WTC11 (cell line): ENCODE results near the gene PPP2R1A. TPM values are rescaled to one million over a fixed set of nuclear protein-coding genes. Genes with fewer than 3 reads are reported as not detected.
A peak's percentile ranks its signal among the peaks of the same experiment; 100 is the strongest.

Source experiments
- ATAC-seq: fragments of 200-7000 bp; cut with Tn5 transposase; 2 replicates; pipeline ENCODE4 v1.10.0; 2021; ENCODE audit warnings: mild to moderate bottlenecking, moderate library complexity
- CTCF ChIA-PET: fragments of 300-600 bp; sonication (Branson Sonifier 250); formaldehyde crosslinking; loops from one replicate; lab custom pipeline; 2021; ENCODE audit warnings: antibody characterized with exemption; lab: Charles Lee
- POLR2A ChIA-PET: fragments of 350-600 bp; sonication (Branson Sonifier 250); formaldehyde crosslinking; loops from one replicate; lab custom pipeline; 2021; ENCODE audit warnings: antibody characterized with exemption; lab: Charles Lee
- DNase-seq: peaks from one replicate; pipeline ENCODE4 v3.0.0; 2021; ENCODE audit warnings: low spot score
- H3K27ac Mint-ChIP-seq: 2 replicates; pipeline ENCODE4 v1.8.0; 2021; ENCODE audit warnings: mixed read lengths
- H3K27me3 Mint-ChIP-seq: 2 replicates; pipeline ENCODE4 v1.8.0; 2021; ENCODE audit warnings: low read depth, mild to moderate bottlenecking, moderate library complexity, mixed read lengths
- H3K36me3 Mint-ChIP-seq: 2 replicates; pipeline ENCODE4 v1.8.0; 2021; ENCODE audit warnings: mixed read lengths
- H3K4me1 Mint-ChIP-seq: 2 replicates; pipeline ENCODE4 v1.8.0; 2022; ENCODE audit warnings: mixed read lengths
- H3K4me3 Mint-ChIP-seq: 2 replicates; pipeline ENCODE4 v1.8.0; 2021; ENCODE audit warnings: mild to moderate bottlenecking, moderate library complexity, mixed read lengths
- H3K9me3 Mint-ChIP-seq: 2 replicates; pipeline ENCODE4 v1.8.0; 2021; ENCODE audit warnings: mixed read lengths
- ESRRA ChIP-seq: sonication (generic); formaldehyde crosslinking; IDR thresholded peaks from 2 replicates; pipeline ENCODE4 v1.8.1; 2022; ENCODE audit warnings: mild to moderate bottlenecking, missing genetic modification reagents, borderline replicate concordance
- FOXJ3 ChIP-seq: sonication (generic); formaldehyde crosslinking; IDR thresholded peaks from 2 replicates; pipeline ENCODE4 v1.9.0; 2021; ENCODE audit warnings: missing genetic modification reagents, mild to moderate bottlenecking, borderline replicate concordance
- FOXK1 ChIP-seq: sonication (generic); formaldehyde crosslinking; IDR thresholded peaks from 2 replicates; pipeline ENCODE4 v1.8.0; 2022; ENCODE audit warnings: mild to moderate bottlenecking, moderate library complexity, missing genetic modification reagents
- HMGA2 ChIP-seq: fragments of 250-450 bp; sonication (Bioruptor Pico); IDR thresholded peaks from 2 replicates; pipeline ENCODE4 v1.4.0; 2021; ENCODE audit warnings: mild to moderate bottlenecking, moderate library complexity
- MXD4 ChIP-seq: fragments of 250-450 bp; sonication (Bioruptor Pico); IDR thresholded peaks from 2 replicates; pipeline ENCODE4 v1.8.0; 2021; ENCODE audit warnings: mild to moderate bottlenecking, moderate library complexity, borderline replicate concordance
- SMAD4 ChIP-seq: sonication (generic); formaldehyde crosslinking; IDR thresholded peaks from 2 replicates; pipeline ENCODE4 v1.8.0; 2022; ENCODE audit warnings: mild to moderate bottlenecking, missing genetic modification reagents
- SP1 ChIP-seq: sonication (generic); formaldehyde crosslinking; conservative IDR thresholded peaks from 2 replicates; pipeline ENCODE4 v1.8.1; 2022; ENCODE audit warnings: missing genetic modification reagents
- TEAD4 ChIP-seq: sonication (generic); formaldehyde crosslinking; IDR thresholded peaks from 2 replicates; pipeline ENCODE4 v1.8.0; 2022; ENCODE audit warnings: mild to moderate bottlenecking, missing genetic modification reagents
- TP53 ChIP-seq: sonication (generic); formaldehyde crosslinking; IDR thresholded peaks from 2 replicates; pipeline ENCODE4 v1.8.1; 2023; ENCODE audit warnings: mild to moderate bottlenecking, missing genetic modification reagents
- ZBTB21 ChIP-seq: sonication (generic); formaldehyde crosslinking; IDR thresholded peaks from 2 replicates; pipeline ENCODE4 v1.8.1; 2023; ENCODE audit warnings: mild to moderate bottlenecking, missing genetic modification reagents, borderline replicate concordance
- ZNF423 ChIP-seq: fragments of 250-450 bp; sonication (Bioruptor Pico); IDR thresholded peaks from 2 replicates; pipeline ENCODE4 v2.1.2; 2022; ENCODE audit warnings: mild to moderate bottlenecking, moderate library complexity
- total RNA-seq: library from RNA; stranded (reverse); gene quantifications from 3 replicates; pipeline ENCODE4 v1.2.3, GENCODE V29; 2021
- TF ChIP-seq, protein P1 (sequence below): sonication (generic); formaldehyde crosslinking; IDR thresholded peaks from 2 replicates; pipeline ENCODE4 v1.8.0; 2023; ENCODE audit warnings: missing genetic modification reagents, mild to moderate bottlenecking, borderline replicate concordance
- TF ChIP-seq, protein P2 (sequence below): fragments of 250-450 bp; sonication (Bioruptor Pico); IDR thresholded peaks from 2 replicates; pipeline ENCODE4 v1.8.0; 2021; ENCODE audit warnings: mild to moderate bottlenecking
- TF ChIP-seq, protein P3 (sequence below): fragments of 200-600 bp; IDR thresholded peaks from 2 replicates; pipeline ENCODE4 v1.8.0; 2022; ENCODE audit warnings: antibody characterized with exemption
- TF ChIP-seq, protein P4 (sequence below): sonication (generic); formaldehyde crosslinking; IDR thresholded peaks from 2 replicates; pipeline ENCODE4 v1.8.1; 2022; ENCODE audit warnings: mild to moderate bottlenecking, moderate library complexity, missing genetic modification reagents
- TF ChIP-seq, protein P5 (sequence below): sonication (generic); formaldehyde crosslinking; IDR thresholded peaks from 2 replicates; pipeline ENCODE4 v1.8.1; 2023; ENCODE audit warnings: mild to moderate bottlenecking, missing genetic modification reagents, moderate library complexity
- TF ChIP-seq, protein P6 (sequence below): sonication (generic); formaldehyde crosslinking; IDR thresholded peaks from 2 replicates; pipeline ENCODE4 v1.8.1; 2023; ENCODE audit warnings: mild to moderate bottlenecking, moderate library complexity, missing genetic modification reagents
- TF ChIP-seq, protein P7 (sequence below): sonication (generic); formaldehyde crosslinking; IDR thresholded peaks from 2 replicates; pipeline ENCODE4 v1.8.0; 2023; ENCODE audit warnings: mild to moderate bottlenecking, missing genetic modification reagents

PPP2R1A gene
- total RNA-seq, 1 experiment from 2014 or later, result 505 TPM

DNA sequence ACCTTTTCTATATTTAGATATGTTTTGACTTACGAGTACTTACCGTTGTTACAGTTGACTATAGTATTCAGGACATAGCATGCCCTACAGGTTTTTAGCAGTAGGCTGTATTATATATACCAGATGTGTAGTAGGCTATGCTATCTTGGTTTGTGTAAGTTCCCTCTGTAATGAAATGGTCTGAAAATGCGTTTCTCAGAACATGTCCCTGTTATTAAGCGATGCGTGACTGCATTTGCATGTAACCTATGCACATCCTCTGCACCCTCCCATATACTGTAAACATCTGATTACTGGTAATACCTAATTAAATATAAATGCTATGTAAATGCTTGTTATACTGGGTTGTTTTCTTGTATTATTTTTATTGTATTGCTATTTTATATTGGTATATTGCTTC, 86.1 kb downstream of the PPP2R1A start (continued):
- TF ChIP-seq, protein P1, sequence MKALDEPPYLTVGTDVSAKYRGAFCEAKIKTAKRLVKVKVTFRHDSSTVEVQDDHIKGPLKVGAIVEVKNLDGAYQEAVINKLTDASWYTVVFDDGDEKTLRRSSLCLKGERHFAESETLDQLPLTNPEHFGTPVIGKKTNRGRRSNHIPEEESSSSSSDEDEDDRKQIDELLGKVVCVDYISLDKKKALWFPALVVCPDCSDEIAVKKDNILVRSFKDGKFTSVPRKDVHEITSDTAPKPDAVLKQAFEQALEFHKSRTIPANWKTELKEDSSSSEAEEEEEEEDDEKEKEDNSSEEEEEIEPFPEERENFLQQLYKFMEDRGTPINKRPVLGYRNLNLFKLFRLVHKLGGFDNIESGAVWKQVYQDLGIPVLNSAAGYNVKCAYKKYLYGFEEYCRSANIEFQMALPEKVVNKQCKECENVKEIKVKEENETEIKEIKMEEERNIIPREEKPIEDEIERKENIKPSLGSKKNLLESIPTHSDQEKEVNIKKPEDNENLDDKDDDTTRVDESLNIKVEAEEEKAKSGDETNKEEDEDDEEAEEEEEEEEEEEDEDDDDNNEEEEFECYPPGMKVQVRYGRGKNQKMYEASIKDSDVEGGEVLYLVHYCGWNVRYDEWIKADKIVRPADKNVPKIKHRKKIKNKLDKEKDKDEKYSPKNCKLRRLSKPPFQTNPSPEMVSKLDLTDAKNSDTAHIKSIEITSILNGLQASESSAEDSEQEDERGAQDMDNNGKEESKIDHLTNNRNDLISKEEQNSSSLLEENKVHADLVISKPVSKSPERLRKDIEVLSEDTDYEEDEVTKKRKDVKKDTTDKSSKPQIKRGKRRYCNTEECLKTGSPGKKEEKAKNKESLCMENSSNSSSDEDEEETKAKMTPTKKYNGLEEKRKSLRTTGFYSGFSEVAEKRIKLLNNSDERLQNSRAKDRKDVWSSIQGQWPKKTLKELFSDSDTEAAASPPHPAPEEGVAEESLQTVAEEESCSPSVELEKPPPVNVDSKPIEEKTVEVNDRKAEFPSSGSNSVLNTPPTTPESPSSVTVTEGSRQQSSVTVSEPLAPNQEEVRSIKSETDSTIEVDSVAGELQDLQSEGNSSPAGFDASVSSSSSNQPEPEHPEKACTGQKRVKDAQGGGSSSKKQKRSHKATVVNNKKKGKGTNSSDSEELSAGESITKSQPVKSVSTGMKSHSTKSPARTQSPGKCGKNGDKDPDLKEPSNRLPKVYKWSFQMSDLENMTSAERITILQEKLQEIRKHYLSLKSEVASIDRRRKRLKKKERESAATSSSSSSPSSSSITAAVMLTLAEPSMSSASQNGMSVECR, result no peak

DNA sequence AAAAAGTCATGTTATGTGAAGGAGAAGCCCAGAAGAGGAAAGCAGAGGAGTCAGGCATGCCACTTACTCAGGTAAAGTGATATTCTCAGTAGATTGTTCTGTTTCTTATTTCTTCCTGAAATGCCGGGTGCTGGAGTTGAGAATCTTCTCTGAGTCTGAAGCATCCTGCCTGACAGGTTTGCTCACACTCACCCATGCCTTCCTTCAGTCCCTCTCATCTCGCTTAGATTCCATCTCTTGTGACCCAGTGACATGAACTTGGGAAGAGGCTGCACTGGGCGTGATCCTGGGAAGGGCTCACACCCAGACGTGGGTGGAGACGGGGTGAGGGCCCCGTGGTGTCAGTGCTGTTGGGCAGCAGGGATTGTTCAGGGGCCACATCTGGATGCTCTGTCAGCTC, 87.6 kb downstream of the PPP2R1A start:
- H3K27me3 Mint-ChIP-seq, result no peaks in the 10 kb centered on the region; the same call in 1 of the 2 replicates
- H3K36me3 Mint-ChIP-seq, result peaks cover 35% of the 10 kb centered on the region
- H3K27ac Mint-ChIP-seq, result peak overlapping the region; percentile 38; the same call in 1 of the 2 replicates
- POLR2A ChIA-PET, result no interaction called here
- H3K4me3 Mint-ChIP-seq, result no peak overlapping the region
- CTCF ChIA-PET, result interaction anchor here (0.9 kb wide), 1 partner anchor 74 kb away, joined by 5 read pairs; no protein-coding TSS in a partner anchor
- H3K9me3 Mint-ChIP-seq, result peaks cover 20% of the 10 kb centered on the region
- H3K4me1 Mint-ChIP-seq, result peaks cover 33% of the 10 kb centered on the region
- TF ChIP-seq SMAD4 (CRISPR knock-in tag) (no peak), HMGA2 (CRISPR knock-in tag) (no peak), TEAD4 (CRISPR knock-in tag) (no peak), ESRRA (CRISPR knock-in tag) (no peak), TP53 (CRISPR knock-in tag) (no peak), FOXK1 (no peak), ZNF423 (CRISPR knock-in tag) (no peak), MXD4 (CRISPR knock-in tag) (no peak), ZBTB21 (CRISPR knock-in tag) (no peak), FOXJ3 (CRISPR knock-in tag) (no peak), SP1 (no peak)
- TF ChIP-seq, protein P2, sequence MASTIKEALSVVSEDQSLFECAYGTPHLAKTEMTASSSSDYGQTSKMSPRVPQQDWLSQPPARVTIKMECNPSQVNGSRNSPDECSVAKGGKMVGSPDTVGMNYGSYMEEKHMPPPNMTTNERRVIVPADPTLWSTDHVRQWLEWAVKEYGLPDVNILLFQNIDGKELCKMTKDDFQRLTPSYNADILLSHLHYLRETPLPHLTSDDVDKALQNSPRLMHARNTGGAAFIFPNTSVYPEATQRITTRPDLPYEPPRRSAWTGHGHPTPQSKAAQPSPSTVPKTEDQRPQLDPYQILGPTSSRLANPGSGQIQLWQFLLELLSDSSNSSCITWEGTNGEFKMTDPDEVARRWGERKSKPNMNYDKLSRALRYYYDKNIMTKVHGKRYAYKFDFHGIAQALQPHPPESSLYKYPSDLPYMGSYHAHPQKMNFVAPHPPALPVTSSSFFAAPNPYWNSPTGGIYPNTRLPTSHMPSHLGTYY (CRISPR knock-in tag), result no peak
- TF ChIP-seq, protein P3, sequence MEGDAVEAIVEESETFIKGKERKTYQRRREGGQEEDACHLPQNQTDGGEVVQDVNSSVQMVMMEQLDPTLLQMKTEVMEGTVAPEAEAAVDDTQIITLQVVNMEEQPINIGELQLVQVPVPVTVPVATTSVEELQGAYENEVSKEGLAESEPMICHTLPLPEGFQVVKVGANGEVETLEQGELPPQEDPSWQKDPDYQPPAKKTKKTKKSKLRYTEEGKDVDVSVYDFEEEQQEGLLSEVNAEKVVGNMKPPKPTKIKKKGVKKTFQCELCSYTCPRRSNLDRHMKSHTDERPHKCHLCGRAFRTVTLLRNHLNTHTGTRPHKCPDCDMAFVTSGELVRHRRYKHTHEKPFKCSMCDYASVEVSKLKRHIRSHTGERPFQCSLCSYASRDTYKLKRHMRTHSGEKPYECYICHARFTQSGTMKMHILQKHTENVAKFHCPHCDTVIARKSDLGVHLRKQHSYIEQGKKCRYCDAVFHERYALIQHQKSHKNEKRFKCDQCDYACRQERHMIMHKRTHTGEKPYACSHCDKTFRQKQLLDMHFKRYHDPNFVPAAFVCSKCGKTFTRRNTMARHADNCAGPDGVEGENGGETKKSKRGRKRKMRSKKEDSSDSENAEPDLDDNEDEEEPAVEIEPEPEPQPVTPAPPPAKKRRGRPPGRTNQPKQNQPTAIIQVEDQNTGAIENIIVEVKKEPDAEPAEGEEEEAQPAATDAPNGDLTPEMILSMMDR, result no peak
- TF ChIP-seq, protein P4, sequence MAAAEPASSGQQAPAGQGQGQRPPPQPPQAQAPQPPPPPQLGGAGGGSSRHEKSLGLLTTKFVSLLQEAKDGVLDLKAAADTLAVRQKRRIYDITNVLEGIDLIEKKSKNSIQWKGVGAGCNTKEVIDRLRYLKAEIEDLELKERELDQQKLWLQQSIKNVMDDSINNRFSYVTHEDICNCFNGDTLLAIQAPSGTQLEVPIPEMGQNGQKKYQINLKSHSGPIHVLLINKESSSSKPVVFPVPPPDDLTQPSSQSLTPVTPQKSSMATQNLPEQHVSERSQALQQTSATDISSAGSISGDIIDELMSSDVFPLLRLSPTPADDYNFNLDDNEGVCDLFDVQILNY (CRISPR knock-in tag), result no peak
- TF ChIP-seq, protein P5, sequence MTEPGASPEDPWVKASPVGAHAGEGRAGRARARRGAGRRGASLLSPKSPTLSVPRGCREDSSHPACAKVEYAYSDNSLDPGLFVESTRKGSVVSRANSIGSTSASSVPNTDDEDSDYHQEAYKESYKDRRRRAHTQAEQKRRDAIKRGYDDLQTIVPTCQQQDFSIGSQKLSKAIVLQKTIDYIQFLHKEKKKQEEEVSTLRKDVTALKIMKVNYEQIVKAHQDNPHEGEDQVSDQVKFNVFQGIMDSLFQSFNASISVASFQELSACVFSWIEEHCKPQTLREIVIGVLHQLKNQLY (CRISPR knock-in tag), result no peak
- TF ChIP-seq, protein P6, sequence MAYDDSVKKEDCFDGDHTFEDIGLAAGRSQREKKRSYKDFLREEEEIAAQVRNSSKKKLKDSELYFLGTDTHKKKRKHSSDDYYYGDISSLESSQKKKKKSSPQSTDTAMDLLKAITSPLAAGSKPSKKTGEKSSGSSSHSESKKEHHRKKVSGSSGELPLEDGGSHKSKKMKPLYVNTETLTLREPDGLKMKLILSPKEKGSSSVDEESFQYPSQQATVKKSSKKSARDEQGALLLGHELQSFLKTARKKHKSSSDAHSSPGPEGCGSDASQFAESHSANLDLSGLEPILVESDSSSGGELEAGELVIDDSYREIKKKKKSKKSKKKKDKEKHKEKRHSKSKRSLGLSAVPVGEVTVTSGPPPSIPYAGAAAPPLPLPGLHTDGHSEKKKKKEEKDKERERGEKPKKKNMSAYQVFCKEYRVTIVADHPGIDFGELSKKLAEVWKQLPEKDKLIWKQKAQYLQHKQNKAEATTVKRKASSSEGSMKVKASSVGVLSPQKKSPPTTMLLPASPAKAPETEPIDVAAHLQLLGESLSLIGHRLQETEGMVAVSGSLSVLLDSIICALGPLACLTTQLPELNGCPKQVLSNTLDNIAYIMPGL, result no peak
- TF ChIP-seq, protein P7, sequence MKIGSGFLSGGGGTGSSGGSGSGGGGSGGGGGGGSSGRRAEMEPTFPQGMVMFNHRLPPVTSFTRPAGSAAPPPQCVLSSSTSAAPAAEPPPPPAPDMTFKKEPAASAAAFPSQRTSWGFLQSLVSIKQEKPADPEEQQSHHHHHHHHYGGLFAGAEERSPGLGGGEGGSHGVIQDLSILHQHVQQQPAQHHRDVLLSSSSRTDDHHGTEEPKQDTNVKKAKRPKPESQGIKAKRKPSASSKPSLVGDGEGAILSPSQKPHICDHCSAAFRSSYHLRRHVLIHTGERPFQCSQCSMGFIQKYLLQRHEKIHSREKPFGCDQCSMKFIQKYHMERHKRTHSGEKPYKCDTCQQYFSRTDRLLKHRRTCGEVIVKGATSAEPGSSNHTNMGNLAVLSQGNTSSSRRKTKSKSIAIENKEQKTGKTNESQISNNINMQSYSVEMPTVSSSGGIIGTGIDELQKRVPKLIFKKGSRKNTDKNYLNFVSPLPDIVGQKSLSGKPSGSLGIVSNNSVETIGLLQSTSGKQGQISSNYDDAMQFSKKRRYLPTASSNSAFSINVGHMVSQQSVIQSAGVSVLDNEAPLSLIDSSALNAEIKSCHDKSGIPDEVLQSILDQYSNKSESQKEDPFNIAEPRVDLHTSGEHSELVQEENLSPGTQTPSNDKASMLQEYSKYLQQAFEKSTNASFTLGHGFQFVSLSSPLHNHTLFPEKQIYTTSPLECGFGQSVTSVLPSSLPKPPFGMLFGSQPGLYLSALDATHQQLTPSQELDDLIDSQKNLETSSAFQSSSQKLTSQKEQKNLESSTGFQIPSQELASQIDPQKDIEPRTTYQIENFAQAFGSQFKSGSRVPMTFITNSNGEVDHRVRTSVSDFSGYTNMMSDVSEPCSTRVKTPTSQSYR, result no peak
- TF ChIP-seq, all 79 proteins: peak for 0
- no peak for DNase-seq
- ATAC-seq, result no peak
